DOHH2 (cell line): ENCODE measurements around the gene RNF213.

Source experiments
- H3F3A ChIP-seq: fragments of 200-600 bp; sonication (generic), shearing (Covaris generic); 2 replicates; pipeline ENCODE4 v1.6.0; 2016; ENCODE audit warnings: antibody characterized with exemption, mild to moderate bottlenecking; ENCODE audit not compliant: control insufficient read depth, insufficient read depth
- H3K27ac ChIP-seq: fragments of 200-600 bp; sonication (generic); 2 replicates; pipeline ENCODE4 v1.5.1; 2014; ENCODE audit warnings: low read depth, mild to moderate bottlenecking, low read length, moderate library complexity
- H3K27me3 ChIP-seq: fragments of 200-600 bp; sonication (generic); 2 replicates; pipeline ENCODE4 v1.6.1; 2014; ENCODE audit warnings: mild to moderate bottlenecking, low read length, mixed read lengths; ENCODE audit not compliant: control insufficient read depth
- H3K36me3 ChIP-seq: fragments of 200-600 bp; sonication (generic); 2 replicates; pipeline ENCODE4 v1.6.1; 2014; ENCODE audit warnings: mild to moderate bottlenecking, low read length, moderate library complexity, mixed read lengths; ENCODE audit not compliant: control insufficient read depth
- H3K4me1 ChIP-seq: fragments of 200-600 bp; sonication (generic); 2 replicates; pipeline ENCODE4 v1.6.1; 2014; ENCODE audit warnings: mild to moderate bottlenecking, low read length, mixed read lengths; ENCODE audit not compliant: control insufficient read depth
- H3K4me2 ChIP-seq: fragments of 200-600 bp; sonication (generic); 2 replicates; pipeline ENCODE4 v1.6.0; 2014; ENCODE audit warnings: mild to moderate bottlenecking, low read length, moderate library complexity
- H3K4me3 ChIP-seq: fragments of 200-600 bp; sonication (generic); 2 replicates; pipeline ENCODE4 v1.5.1; 2014; ENCODE audit warnings: mild to moderate bottlenecking, low read length, mixed read lengths
- H3K79me2 ChIP-seq: fragments of 200-600 bp; sonication (generic); 2 replicates; pipeline ENCODE4 v1.6.1; 2014; ENCODE audit warnings: mild to moderate bottlenecking, low read length, mixed read lengths; ENCODE audit not compliant: control insufficient read depth
- H3K9me2 ChIP-seq: fragments of 200-600 bp; sonication (generic); replicated peaks from 2 replicates; pipeline ENCODE4 v1.6.1; 2014; ENCODE audit warnings: mild to moderate bottlenecking, low read length, mixed read lengths; ENCODE audit not compliant: control insufficient read depth
- H3K9me3 ChIP-seq: fragments of 200-600 bp; sonication (generic); 2 replicates; pipeline ENCODE4 v1.6.1; 2014; ENCODE audit warnings: antibody characterized with exemption, low read length, mixed read lengths; ENCODE audit not compliant: control insufficient read depth, insufficient read depth
- H4K20me1 ChIP-seq: fragments of 200-600 bp; sonication (generic); 2 replicates; pipeline ENCODE4 v1.6.0; 2014; ENCODE audit warnings: low read depth, mild to moderate bottlenecking, antibody characterized with exemption, low read length, moderate library complexity; ENCODE audit not compliant: control insufficient read depth, insufficient read depth
- EZH2phosphoT487 ChIP-seq: fragments of 200-600 bp; sonication (generic); IDR thresholded peaks from 2 replicates; pipeline ENCODE4 v1.6.1; 2017; ENCODE audit warnings: borderline replicate concordance, mild to moderate bottlenecking, antibody characterized with exemption, low read length, moderate library complexity, mixed read lengths
- TF ChIP-seq, protein P1 (sequence below): fragments of 200-600 bp; sonication (generic); IDR thresholded peaks from one replicate; pipeline ENCODE4 v1.5.1; 2014; ENCODE audit warnings: antibody characterized with exemption, mild to moderate bottlenecking, low read depth, low read length; ENCODE audit not compliant: poor library complexity, severe bottlenecking

The RNF213 gene

DNA sequence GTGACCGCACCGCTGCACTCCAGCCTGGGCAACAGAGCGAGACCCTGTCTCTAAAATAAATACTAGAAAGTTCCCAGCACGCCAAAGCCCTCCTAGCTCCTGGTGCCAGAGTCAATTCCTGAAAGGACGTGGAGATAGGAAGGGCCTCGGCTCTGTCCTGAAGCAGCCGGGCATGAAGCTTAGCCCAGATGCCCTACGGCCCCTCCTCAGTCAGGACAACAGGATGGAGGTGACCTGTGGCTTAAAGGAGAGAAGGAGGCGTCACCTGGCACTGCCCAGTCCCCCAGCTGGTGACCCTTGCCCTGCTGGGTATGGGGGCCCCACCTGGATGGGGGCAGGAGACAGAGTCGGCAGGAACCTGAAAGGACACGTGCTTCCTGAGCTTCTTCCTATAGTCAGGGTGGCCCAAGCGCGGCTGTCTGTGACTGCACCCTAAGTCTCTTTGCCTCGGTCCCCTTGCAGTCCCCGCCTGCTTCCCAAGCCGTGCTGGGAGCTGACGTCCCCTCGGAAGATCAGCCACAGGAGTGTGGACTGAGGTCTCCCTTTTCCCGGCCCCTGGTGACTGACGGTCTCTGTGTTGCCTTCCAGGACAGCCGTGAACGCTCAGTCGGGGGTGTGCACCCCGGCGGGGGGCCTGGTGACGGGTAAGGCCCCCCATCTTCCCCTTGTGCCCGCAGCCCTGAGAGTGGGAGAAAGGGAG, 14.9 kb upstream of the RNF213 start:
- TF ChIP-seq, protein P1, sequence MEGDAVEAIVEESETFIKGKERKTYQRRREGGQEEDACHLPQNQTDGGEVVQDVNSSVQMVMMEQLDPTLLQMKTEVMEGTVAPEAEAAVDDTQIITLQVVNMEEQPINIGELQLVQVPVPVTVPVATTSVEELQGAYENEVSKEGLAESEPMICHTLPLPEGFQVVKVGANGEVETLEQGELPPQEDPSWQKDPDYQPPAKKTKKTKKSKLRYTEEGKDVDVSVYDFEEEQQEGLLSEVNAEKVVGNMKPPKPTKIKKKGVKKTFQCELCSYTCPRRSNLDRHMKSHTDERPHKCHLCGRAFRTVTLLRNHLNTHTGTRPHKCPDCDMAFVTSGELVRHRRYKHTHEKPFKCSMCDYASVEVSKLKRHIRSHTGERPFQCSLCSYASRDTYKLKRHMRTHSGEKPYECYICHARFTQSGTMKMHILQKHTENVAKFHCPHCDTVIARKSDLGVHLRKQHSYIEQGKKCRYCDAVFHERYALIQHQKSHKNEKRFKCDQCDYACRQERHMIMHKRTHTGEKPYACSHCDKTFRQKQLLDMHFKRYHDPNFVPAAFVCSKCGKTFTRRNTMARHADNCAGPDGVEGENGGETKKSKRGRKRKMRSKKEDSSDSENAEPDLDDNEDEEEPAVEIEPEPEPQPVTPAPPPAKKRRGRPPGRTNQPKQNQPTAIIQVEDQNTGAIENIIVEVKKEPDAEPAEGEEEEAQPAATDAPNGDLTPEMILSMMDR: no peak
- no peak for TF ChIP-seq EZH2phosphoT487
- Histone ChIP-seq H3K27ac (no peak overlapping the region), H3K36me3 (no peaks in the 10 kb centered on the region), H3K9me2 (no peaks in the 10 kb centered on the region), H3F3A (no peaks in the 10 kb centered on the region), H3K9me3 (no peaks in the 10 kb centered on the region), H3K79me2 (no peaks in the 10 kb centered on the region), H4K20me1 (no peaks in the 10 kb centered on the region), H3K27me3 (no peaks in the 10 kb centered on the region), H3K4me1 (no peaks in the 10 kb centered on the region), H3K4me2 (no peak overlapping the region), H3K4me3 (no peak overlapping the region)

DNA sequence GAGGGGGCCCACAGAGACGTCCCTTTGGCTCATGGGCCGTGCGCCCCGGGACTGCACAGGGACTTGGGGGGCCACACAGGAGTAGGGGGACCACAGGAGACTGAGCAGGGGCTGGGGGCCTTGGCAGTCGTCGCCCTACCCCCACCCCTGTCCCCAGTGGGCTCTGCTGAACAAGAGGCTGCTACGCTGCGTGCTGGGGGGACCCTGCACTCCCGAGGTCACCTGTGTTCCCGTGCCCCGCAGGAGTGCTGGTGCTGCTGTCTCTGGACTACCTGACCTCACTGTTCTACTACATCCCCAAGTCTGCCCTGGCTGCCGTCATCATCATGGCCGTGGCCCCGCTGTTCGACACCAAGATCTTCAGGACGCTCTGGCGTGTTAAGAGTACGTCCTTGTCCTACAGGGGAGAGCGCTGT, 14.4 kb upstream of the RNF213 start:
- Histone ChIP-seq H3F3A (no peaks in the 10 kb centered on the region), H3K4me1 (no peaks in the 10 kb centered on the region), H3K27ac (no peak overlapping the region), H3K9me2 (no peaks in the 10 kb centered on the region), H3K4me2 (no peak overlapping the region), H3K9me3 (no peaks in the 10 kb centered on the region), H3K36me3 (no peaks in the 10 kb centered on the region), H3K79me2 (no peaks in the 10 kb centered on the region), H4K20me1 (no peaks in the 10 kb centered on the region), H3K27me3 (no peaks in the 10 kb centered on the region), H3K4me3 (no peak overlapping the region)
- TF ChIP-seq EZH2phosphoT487: no peak
- TF ChIP-seq, protein P1: no peak

DNA sequence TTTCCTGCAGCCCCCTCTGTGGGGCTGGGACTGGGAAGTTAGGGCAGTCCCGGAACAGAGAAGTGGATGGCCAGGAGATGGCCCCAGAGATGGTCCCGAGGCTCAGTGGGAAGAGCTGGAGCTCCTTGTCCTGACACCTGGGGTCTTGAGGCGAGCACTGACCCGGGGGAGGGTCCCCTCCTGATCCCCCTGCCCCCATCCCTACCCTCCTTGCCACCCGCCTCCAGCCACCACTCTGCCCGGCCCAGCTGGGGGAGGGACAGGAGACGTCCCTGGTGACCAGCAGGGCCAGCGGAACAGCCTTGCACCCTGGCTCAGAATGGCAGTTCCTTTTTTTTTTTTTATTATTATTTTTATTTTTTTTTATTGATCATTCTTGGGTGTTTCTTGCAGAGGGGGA, 13.9 kb upstream of the RNF213 start:
- no peaks in the 10 kb centered on the region for H4K20me1 ChIP-seq
- H3K9me2 ChIP-seq: no peaks in the 10 kb centered on the region
- no peaks in the 10 kb centered on the region for H3K4me1 ChIP-seq
- H3K36me3 ChIP-seq: no peaks in the 10 kb centered on the region
- no peak for TF ChIP-seq EZH2phosphoT487
- TF ChIP-seq, protein P1: no peak
- H3K4me2 ChIP-seq: no peak overlapping the region
- no peaks in the 10 kb centered on the region for H3K27me3 ChIP-seq
- H3K4me3 ChIP-seq: no peak overlapping the region
- no peak overlapping the region for H3K27ac ChIP-seq
- H3F3A ChIP-seq: no peaks in the 10 kb centered on the region
- no peaks in the 10 kb centered on the region for H3K9me3 ChIP-seq
- no peaks in the 10 kb centered on the region for H3K79me2 ChIP-seq
